T47D (cell line): ENCODE data around the gene TAF4.

Experiments
- DNase-seq, 2 experiments: peaks; one replicate each; pipeline versions ENCODE4 v3.0.0 to v3.0.0-alpha.2; 2011 to 2012; ENCODE audit warnings: low read depth in 1 of 2, low spot score in 1 of 2
- JUND ChIP-seq: IDR thresholded peaks from 2 replicates; pipeline ENCODE4 v1.6.1; 2012; ENCODE audit warnings: low read depth
- in situ Hi-C: cut with HindIII; loops from 2 replicates; pipeline ENCODE4 v1.10.0; 2016; ENCODE audit warnings: low sequenced_read_pairs, low pct_unique_long_range_greater_than_20kb

TAF4 gene

GRCh38 chr20:62050166-62051120 lies 15.2 kb downstream of the TAF4 start:
- TF ChIP-seq JUND, result no peak
- DNase-seq, result no peak
- in situ Hi-C loops, result no loop called here

GRCh38 chr20:62049342-62050165 lies 16.1 kb downstream of the TAF4 start:
- in situ Hi-C loops, result no loop called here
- TF ChIP-seq JUND, result no peak
- DNase-seq, result no peak

GRCh38 chr20:62048821-62049291 lies 16.8 kb downstream of the TAF4 start:
- no peak for TF ChIP-seq JUND
- no peak for DNase-seq
- in situ Hi-C loops, result no loop called here

- DNase-seq, result no peak
- in situ Hi-C loops, result no loop called here
- no peak for TF ChIP-seq JUND
Observed at GRCh38 chr20:62048346-62048761, 17.3 kb downstream of the TAF4 start.

- in situ Hi-C loops, result no loop called here
- no peak for TF ChIP-seq JUND
- no peak for DNase-seq
Observed at GRCh38 chr20:62047666-62048345, 17.9 kb downstream of the TAF4 start.

GRCh38 chr20:62046431-62046830 lies 19.2 kb downstream of the TAF4 start:
- no peak for DNase-seq
- TF ChIP-seq JUND, result no peak
- in situ Hi-C loops, result no loop called here

- no peak for DNase-seq
- TF ChIP-seq JUND, result no peak
- in situ Hi-C loops, result no loop called here
Observed at GRCh38 chr20:62045529-62046285, 20.0 kb downstream of the TAF4 start.

GRCh38 chr20:62045118-62045517 lies 20.6 kb downstream of the TAF4 start:
- DNase-seq, result no peak
- in situ Hi-C loops, result no loop called here
- no peak for TF ChIP-seq JUND

- no peak for TF ChIP-seq JUND
- DNase-seq, result peak in 1 of 2 experiments; percentile 68
- in situ Hi-C loops, result no loop called here
Observed at GRCh38 chr20:62044631-62045030, 21.1 kb downstream of the TAF4 start.

- no peak for DNase-seq
- no peak for TF ChIP-seq JUND
- in situ Hi-C loops, result no loop called here
Observed at GRCh38 chr20:62043131-62043914, 22.4 kb downstream of the TAF4 start.
